ENCODE measurements around the gene LMAN2.

Gene LMAN2

GRCh38 chr5:177386542-177386941, 35.1 kb upstream of the LMAN2 start:
- Histone ChIP-seq H3K36me3 (ENCODE audit: low read depth) (no peaks in the 10 kb centered on the region), H3K27me3 (ENCODE audit: insufficient read depth, poor library complexity, severe bottlenecking) (no peaks in the 10 kb centered on the region), H3K4me1 (ENCODE audit: insufficient read depth, poor library complexity, severe bottlenecking) (peaks cover 22% of the 10 kb centered on the region), H3K4me3 (ENCODE audit: severe bottlenecking) (no peak overlapping the region), H3K27ac (ENCODE audit: poor library complexity, severe bottlenecking) (no peak overlapping the region), H3K9me3 (ENCODE audit: severe bottlenecking) (no peaks in the 10 kb centered on the region)
- ATAC-seq (ENCODE audit: low read depth) = no peak
- DNase-seq (ENCODE audit: low spot score) = no peak
- TF ChIP-seq, protein P1, sequence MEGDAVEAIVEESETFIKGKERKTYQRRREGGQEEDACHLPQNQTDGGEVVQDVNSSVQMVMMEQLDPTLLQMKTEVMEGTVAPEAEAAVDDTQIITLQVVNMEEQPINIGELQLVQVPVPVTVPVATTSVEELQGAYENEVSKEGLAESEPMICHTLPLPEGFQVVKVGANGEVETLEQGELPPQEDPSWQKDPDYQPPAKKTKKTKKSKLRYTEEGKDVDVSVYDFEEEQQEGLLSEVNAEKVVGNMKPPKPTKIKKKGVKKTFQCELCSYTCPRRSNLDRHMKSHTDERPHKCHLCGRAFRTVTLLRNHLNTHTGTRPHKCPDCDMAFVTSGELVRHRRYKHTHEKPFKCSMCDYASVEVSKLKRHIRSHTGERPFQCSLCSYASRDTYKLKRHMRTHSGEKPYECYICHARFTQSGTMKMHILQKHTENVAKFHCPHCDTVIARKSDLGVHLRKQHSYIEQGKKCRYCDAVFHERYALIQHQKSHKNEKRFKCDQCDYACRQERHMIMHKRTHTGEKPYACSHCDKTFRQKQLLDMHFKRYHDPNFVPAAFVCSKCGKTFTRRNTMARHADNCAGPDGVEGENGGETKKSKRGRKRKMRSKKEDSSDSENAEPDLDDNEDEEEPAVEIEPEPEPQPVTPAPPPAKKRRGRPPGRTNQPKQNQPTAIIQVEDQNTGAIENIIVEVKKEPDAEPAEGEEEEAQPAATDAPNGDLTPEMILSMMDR (IDR thresholded peaks at IDR 0.05; ENCODE audit: poor library complexity, severe bottlenecking) = no peak

DNA sequence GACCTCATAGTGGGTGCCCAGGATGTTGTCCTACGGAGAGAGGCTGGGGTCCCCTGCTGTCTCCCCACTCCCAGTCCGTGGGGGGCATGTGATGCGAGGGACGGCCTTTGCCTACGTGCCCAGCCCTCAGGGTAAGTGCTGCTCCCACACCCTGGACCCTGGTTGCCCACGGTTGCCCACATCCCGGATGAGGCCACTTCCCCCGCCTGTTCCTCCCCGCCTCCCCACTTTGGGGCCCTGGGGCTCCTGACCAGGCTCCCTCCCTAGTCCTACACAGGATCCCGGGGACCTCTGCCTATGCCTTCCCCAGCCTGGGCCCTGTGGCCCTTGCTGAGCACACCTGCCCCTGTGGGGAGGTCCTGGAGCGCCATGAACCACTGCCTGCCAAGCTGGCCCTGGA, 34.3 kb upstream of the LMAN2 start:
- DNase-seq (ENCODE audit: low spot score) (no peak), ATAC-seq (ENCODE audit: low read depth) (no peak)
- H3K9me3 ChIP-seq (ENCODE audit: severe bottlenecking) = no peaks in the 10 kb centered on the region
- H3K4me3 ChIP-seq (ENCODE audit: severe bottlenecking) = no peak overlapping the region
- H3K27me3 ChIP-seq (ENCODE audit: insufficient read depth, poor library complexity, severe bottlenecking) = no peaks in the 10 kb centered on the region
- no peaks in the 10 kb centered on the region for H3K36me3 ChIP-seq (ENCODE audit: low read depth)
- TF ChIP-seq, protein P1 (IDR thresholded peaks at IDR 0.05; ENCODE audit: poor library complexity, severe bottlenecking) = no peak
- peaks cover 22% of the 10 kb centered on the region for H3K4me1 ChIP-seq (ENCODE audit: insufficient read depth, poor library complexity, severe bottlenecking)
- H3K27ac ChIP-seq (ENCODE audit: poor library complexity, severe bottlenecking) = no peak overlapping the region

DNA sequence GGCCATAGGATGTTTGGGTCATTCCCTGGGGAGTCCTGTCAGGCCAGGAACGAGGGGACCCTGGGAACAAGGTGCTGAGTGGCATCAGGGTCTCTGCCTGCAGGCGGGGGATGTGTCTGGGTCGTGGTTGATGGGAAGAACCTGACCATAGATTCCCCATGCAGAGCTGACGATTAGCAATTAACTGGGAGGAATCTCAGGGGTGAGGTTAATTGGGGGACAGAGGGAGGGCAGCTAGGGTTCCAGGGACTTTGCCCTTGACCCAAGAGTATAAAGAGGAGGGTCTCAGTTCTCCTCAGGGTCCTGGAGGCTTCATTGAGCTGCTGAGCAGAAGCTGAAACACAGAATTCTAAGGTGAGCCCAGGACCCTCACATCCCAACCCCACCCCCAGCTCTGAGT, 32.7 kb upstream of the LMAN2 start, which contains the start of gene SLC34A1:
Gene SLC34A1 (plus strand): TSS at position 301 of the 400 bp plus-strand sequence. CDS start 1,308 bp downstream, outside the sequence.
- TF ChIP-seq, protein P1 (IDR thresholded peaks at IDR 0.05; ENCODE audit: poor library complexity, severe bottlenecking) = no peak
- Histone ChIP-seq H3K27ac (ENCODE audit: poor library complexity, severe bottlenecking) (no peak within 1 kb of the TSS), H3K9me3 (ENCODE audit: severe bottlenecking) (no peaks in the 10 kb centered on the region), H3K36me3 (ENCODE audit: low read depth) (no peaks in the 10 kb centered on the region), H3K27me3 (ENCODE audit: insufficient read depth, poor library complexity, severe bottlenecking) (no peaks in the 10 kb centered on the region), H3K4me1 (ENCODE audit: insufficient read depth, poor library complexity, severe bottlenecking) (peaks cover 11% of the 10 kb centered on the region), H3K4me3 (ENCODE audit: severe bottlenecking) (no peak within 1 kb of the TSS)
- DNase-seq (ENCODE audit: low spot score) = no peak
- no peak for ATAC-seq (ENCODE audit: low read depth)

DNA sequence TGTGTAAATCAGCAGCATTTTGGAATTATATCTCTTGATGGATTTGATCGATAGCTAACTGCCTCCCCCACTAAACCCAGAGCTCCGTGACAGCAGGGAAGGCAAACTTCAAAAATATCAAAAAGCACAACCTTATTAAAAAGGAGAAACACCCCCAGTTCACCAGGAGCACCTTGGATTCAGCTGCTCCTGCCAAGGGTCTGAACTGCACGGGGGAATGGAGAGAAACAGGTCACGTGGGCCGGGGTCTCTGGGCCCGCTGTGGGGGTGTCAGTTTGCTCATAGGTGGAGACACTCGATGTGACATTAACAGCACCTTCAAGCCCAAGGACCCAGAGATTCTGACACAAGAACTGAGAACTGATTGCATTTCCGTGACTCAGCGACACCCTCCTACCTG, 31.7 kb upstream of the LMAN2 start:
- no peak overlapping the region for H3K4me3 ChIP-seq (ENCODE audit: severe bottlenecking)
- no peak overlapping the region for H3K27ac ChIP-seq (ENCODE audit: poor library complexity, severe bottlenecking)
- H3K9me3 ChIP-seq (ENCODE audit: severe bottlenecking) = no peaks in the 10 kb centered on the region
- ATAC-seq (ENCODE audit: low read depth) (no peak), DNase-seq (ENCODE audit: low spot score) (no peak)
- H3K27me3 ChIP-seq (ENCODE audit: insufficient read depth, poor library complexity, severe bottlenecking) = no peaks in the 10 kb centered on the region
- H3K36me3 ChIP-seq (ENCODE audit: low read depth) = no peaks in the 10 kb centered on the region
- H3K4me1 ChIP-seq (ENCODE audit: insufficient read depth, poor library complexity, severe bottlenecking) = peaks cover 1% of the 10 kb centered on the region
- TF ChIP-seq, protein P1 (IDR thresholded peaks at IDR 0.05; ENCODE audit: poor library complexity, severe bottlenecking) = no peak

- H3K36me3 ChIP-seq (ENCODE audit: low read depth) = no peaks in the 10 kb centered on the region
- no peaks in the 10 kb centered on the region for H3K27me3 ChIP-seq (ENCODE audit: insufficient read depth, poor library complexity, severe bottlenecking)
- H3K9me3 ChIP-seq (ENCODE audit: severe bottlenecking) = no peaks in the 10 kb centered on the region
- no peaks in the 10 kb centered on the region for H3K4me1 ChIP-seq (ENCODE audit: insufficient read depth, poor library complexity, severe bottlenecking)
- DNase-seq (ENCODE audit: low spot score) (no peak), ATAC-seq (ENCODE audit: low read depth) (peak; percentile 15; the same call in 1 of the 3 replicates)
- no peak overlapping the region for H3K27ac ChIP-seq (ENCODE audit: poor library complexity, severe bottlenecking)
- H3K4me3 ChIP-seq (ENCODE audit: severe bottlenecking) = no peak overlapping the region
- TF ChIP-seq, protein P1 (IDR thresholded peaks at IDR 0.05; ENCODE audit: poor library complexity, severe bottlenecking) = peak; percentile 32
Measured at GRCh38 chr5:177382423-177383029, 31.1 kb upstream of the LMAN2 start.
